Endometrium (tissue), 2 donors: ENCODE data around the gene CAPZB.
"Not testable (repeated sequence)": the region's sequence is repeated elsewhere in the genome, so short reads cannot be mapped to it uniquely, and the experiment has no call there.

Source experiments
- FAIRE-seq: peaks from 2 replicates; lab custom pipeline; 2012; peaks lifted over from hg19 to GRCh38; lab: Jason Lieb, UNC
- donor health status: control.
- donor health status: control.

The CAPZB gene

GRCh38 chr1:19310061-19310460 lies 175.3 kb downstream of the CAPZB start:
- FAIRE-seq: no peak

- no peak for FAIRE-seq
Observed at GRCh38 chr1:19309123-19309813, 176.1 kb downstream of the CAPZB start.

DNA sequence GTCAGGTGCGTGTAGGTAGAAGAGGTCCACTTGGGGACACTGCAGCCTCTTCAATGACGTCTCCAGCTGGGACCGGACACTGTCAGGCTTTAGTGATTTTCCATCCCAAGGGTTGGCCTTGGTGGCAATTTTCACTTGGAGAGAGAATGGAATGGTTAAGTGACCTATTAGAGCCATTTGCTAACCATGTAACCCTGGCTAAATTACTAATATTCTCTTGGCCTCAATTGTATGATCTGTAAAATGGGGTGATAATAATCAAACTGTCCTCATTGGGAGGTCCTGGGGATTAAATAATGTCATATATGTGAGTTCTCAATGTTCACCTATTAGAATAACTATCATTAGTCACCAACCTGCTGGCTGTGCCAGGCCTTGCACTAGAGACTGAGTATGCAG lies 176.8 kb downstream of the CAPZB start:
- FAIRE-seq: no peak

DNA sequence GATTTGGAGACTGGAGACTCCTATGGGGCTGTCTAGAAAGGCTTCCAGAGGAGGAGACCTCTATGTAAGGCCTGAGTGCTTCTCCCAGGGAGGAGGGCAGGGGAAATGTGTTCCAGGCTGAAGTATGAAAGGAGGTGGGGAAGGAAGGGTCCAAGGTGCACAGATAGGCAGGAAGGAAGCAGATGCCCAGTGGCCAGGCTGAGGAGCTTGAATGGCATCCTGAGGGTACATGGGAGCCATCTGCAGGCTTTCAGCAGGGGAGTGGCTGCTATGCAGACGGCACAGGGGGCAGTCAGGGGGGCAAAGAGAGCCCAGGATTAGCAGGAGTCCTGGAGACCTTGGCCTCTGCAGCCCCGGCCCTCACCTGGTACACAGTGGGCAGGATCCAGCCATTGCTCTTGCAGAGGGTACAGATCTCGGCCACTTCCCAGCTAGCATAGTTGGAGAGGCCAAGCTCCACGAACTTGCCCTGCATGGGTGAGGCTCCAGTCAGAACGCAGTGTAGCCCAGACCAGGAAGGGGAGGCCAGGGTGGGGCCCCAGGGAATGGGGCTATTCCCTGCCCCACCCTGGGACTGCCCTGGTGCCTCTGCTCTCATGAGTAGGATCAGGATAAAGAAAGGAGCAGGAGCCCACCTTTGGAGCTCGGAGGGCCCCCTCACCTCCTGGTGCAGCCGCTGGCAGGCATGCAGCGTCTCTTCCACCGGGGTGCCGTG lies 177.4 kb downstream of the CAPZB start:
- FAIRE-seq: no peak

- no peak for FAIRE-seq
Observed at GRCh38 chr1:19306941-19307340, 178.4 kb downstream of the CAPZB start.

DNA sequence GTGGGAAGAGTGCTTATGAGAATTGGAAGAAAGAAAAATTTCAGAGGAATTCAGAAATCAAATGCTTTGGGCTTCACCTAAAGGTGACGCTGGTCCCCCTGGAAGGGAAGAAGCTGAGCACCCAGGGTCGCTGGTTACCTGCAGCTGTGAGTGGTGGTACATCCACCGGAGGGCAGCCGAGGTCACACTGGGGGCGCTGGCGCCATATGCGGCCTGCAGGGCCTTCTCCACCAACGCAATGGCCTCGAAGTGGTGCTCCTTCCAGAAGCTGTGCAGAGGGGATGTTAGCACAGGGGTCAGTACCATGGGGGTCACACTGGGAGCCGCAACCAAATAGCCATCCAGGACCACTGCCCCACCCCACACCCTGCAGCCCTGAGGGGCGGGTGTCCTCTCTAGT lies 179.5 kb downstream of the CAPZB start:
- no peak for FAIRE-seq

- not testable (repeated sequence) for FAIRE-seq
Observed at GRCh38 chr1:19304081-19304480, 181.3 kb downstream of the CAPZB start.

- no peak for FAIRE-seq
Observed at GRCh38 chr1:19300211-19300610, 185.1 kb downstream of the CAPZB start.

DNA sequence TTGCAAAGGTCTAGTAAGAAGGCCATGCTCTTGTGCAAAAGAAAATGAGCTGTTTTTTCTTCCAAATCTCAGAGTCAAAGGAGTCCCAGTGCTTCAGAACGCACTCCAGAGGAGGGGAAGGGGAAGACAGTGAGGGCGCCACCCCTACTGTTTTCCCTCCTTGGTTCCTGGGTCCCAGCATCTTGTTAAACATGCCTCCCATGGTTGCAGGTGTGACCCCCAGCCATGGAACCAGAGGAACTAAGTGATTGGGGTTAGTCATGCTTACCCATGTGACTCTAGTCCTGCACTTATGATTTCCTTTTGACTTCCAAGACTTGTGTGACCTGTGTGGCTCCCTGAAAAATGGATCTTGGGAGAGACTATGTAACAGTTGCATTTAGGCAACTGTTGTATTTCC lies 190.7 kb downstream of the CAPZB start:
- no peak for FAIRE-seq

GRCh38 chr1:19289244-19289643 lies 196.1 kb downstream of the CAPZB start:
- FAIRE-seq: no peak
